GM19043 (cell line): ENCODE data around the gene SH3PXD2A.
"Not testable (repeated sequence)": the region's sequence is repeated elsewhere in the genome, so short reads cannot be mapped to it uniquely, and the experiment has no call there.

Source experiments
- ATAC-seq: cut with Tn5 transposase; IDR thresholded peaks from one replicate; pipeline ENCODE4 v1.9.1; 2021; ENCODE audit warnings: low read depth; ENCODE audit not compliant: unreplicated experiment

SH3PXD2A gene

DNA sequence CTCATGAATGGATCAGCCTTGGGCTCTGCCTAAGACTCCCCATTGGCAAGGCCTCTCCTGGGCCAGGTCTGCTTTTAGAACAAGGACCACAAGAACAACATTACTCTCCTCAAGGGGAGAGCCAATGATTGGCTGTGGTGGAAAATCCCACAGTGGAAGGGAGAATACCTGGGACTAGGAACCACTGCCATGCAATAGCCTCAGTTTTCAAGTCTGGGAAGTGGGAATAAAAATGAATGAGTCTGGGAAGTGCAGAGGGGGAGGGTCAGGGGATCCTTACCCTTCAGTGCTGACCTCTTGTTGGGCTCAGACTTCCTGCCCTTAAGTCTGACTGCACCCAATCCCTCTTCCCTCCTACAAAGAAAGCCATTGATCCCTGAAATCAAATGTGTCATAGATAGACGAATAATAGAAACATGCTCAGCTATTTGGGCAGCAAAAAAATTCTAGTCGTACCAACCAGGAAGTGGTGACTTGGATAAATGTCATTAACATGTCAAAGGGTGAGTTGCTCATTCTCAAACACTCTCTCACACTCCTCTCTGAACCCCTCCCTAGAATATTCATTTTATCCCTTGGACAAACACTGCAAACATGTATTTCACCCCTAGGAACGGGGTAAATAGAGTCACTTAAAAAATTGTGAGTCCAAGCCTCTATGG lies 123.6 kb downstream of the SH3PXD2A start:
- ATAC-seq, result no peak

- ATAC-seq, result not testable (repeated sequence)
Observed at GRCh38 chr10:103731026-103731425, 124.3 kb downstream of the SH3PXD2A start.

DNA sequence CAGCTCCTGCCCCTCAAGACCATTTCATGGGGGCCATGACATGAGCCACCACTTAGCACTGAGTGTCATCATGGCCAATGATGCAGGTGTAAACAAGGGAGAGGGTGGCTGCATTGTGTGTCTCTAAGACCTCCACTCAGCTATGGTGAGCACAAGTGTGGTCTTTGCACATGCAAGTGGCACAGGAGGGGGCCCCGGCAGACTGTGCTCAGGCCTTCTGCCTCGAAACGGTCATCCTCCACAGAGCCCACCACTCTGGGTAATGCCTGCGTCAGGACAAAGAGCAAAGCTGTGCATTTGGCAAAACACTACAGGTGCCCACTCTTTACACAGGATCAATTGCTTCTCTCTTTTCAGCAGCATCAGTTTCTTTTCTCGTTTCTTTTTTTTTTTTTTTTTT lies 125.5 kb downstream of the SH3PXD2A start:
- ATAC-seq, result no peak

DNA sequence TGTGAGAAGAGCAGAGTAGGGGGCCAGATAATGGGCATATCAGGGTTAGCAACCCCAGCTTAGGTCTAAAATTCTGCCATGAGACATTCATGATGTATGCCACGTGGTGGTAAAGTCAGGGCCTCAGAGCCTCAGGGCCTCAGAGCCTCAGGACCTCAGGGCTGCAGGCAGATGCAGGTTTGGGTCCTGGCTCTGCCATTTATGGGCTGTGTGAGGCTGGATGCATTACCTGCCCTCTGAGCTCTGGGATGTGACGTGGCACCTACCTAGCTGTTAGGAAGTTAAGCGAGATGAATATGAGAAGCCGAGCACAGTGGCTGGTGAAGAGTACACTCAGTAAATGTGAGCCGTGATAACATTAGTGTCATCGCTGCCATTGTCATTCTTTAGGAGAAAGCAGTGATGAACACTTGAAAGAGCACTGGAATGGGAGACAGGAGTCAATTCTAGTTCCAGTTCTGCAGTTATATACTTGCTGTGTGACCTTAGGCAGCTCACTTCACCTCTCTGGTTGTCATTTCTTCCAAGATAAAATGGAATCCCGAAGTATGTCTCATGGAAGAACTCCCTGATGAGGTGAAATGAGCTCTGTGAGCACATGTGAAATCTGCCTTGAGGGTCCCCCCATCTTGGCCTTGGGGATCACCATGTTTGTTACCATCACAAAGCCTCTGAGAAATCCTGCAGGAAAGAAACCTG lies 127.2 kb downstream of the SH3PXD2A start:
- ATAC-seq, result no peak

- no peak for ATAC-seq
Observed at GRCh38 chr10:103727546-103727963, 127.8 kb downstream of the SH3PXD2A start.

- ATAC-seq, result no peak
Observed at GRCh38 chr10:103726637-103727036, 128.7 kb downstream of the SH3PXD2A start.

- ATAC-seq, result no peak
Observed at GRCh38 chr10:103725242-103725641, 130.1 kb downstream of the SH3PXD2A start.

DNA sequence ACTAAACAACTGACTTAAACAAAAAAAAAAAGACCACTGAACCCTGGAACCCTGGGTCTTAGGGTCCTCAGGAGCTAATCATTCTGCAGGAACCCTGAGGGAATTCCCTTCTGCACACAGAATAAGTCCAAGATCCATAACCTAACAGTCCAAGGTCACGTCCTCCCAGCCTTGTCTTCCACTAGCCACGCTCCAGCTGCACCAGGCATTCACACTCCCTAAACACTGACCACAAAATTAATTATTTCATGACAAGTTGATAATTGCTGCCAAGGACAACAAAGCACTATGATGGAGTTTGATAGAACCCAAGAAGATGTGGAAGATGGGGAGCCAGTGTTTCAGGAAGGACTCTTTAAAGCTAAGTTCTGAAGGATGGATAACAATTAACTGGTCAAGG lies 130.6 kb downstream of the SH3PXD2A start:
- ATAC-seq, result no peak

- ATAC-seq, result no peak
Observed at GRCh38 chr10:103724074-103724473, 131.3 kb downstream of the SH3PXD2A start.

GRCh38 chr10:103723557-103723956 lies 131.8 kb downstream of the SH3PXD2A start:
- ATAC-seq, result no peak

GRCh38 chr10:103722632-103723031 lies 132.7 kb downstream of the SH3PXD2A start:
- no peak for ATAC-seq

DNA sequence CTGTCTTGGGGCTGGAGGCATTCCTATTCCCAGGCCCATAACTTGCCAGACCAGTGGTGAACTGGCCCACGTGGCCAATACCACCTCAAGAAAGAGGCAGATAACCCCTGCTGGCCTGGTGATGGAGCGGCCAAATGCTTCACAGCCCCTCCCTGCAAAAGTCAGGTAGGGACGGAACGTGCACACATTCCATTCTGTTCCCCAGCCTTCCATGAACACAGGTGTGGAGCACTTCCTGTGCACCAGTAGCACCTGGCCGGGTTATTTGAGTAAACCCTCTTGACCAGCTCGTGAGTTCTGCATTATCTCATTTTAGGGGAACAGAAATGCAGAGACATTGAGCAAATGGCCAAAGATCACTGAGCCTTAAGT lies 134.4 kb downstream of the SH3PXD2A start:
- ATAC-seq, result no peak

DNA sequence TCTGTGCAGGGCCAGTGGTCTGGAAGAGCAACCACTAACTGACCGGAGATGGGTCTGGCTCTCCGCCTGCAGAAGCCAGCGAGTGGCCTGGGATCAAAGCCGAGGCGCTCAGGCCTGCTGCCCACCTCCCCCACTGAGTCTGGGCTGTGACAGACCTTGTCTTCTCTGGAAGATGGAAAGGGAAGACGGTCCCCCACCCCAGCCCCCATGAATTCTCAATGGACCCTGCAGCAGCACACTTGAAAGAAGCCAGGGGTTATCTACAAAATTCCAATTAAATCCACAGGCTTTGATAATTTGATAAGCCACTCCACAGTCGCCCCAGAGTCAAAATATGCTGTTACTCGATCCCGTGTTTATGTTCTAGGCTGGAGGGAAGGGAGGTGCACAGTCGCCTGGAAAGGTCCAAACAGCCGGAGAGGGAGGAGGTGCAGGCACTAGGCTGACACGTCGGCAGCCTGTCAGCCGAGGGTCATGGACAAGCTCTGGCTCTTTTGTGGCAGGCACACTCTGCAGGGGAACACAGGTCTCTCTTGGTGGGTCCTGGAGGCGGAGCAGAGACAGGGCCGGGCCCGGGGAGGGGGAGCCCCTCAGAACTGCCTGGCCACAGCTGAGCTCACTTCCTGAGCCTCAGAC lies 134.9 kb downstream of the SH3PXD2A start:
- no peak for ATAC-seq

DNA sequence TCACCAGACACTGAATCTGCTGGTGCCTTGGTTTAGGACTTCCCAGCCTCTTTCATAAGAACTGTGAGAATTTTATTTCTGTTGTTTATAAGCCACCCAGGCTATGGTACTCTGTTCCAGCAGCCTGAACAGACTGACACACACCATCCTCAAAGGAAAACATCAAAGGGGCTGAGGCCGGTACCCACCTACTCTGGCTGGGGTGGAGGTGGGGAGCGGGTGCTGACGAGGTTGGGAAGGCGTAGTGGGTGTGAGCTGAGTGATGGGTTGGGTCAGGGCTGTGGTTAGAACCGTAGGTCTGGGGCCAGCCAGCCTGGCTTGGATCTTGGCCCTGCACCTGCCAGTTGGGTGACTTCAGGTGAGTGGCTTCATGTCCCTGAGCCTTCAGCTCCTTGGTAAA lies 136.3 kb downstream of the SH3PXD2A start:
- ATAC-seq, result no peak

- no peak for ATAC-seq
Observed at GRCh38 chr10:103718247-103718620, 137.1 kb downstream of the SH3PXD2A start.

GRCh38 chr10:103717341-103718246 lies 137.8 kb downstream of the SH3PXD2A start:
- ATAC-seq, result no peak

GRCh38 chr10:103716206-103717160 lies 138.9 kb downstream of the SH3PXD2A start:
- no peak for ATAC-seq

DNA sequence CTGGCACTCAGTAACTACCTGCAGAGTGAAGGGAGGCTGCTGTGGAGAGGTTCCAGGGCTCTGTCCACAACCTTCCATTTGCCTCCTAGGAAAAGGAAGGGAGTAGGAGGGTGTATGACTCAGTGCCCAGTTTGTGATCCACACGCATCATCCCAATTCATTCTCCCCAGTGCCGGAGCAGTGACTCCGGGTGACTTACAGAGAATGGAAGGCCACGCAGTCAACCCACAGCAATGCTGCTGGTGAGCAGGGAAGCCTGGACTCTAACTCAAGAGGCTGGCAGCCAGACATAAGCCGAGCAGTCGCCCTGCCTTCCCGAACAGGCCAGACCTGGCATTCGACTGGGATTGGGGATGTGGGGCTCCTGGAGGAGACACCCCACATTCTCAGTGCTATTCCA lies 139.9 kb downstream of the SH3PXD2A start:
- ATAC-seq, result no peak

- ATAC-seq, result no peak
Observed at GRCh38 chr10:103714232-103714891, 141.0 kb downstream of the SH3PXD2A start.
